NCI-H2107 treated with DMSO at 0.1 percent for 48 hours (cell line): ENCODE measurements around the gene TMEM141.
"Not testable (repeated sequence)": the region's sequence is repeated elsewhere in the genome, so short reads cannot be mapped to it uniquely, and the experiment has no call there.

Experiments
- DNase-seq: peaks from one replicate; lab custom pipeline; 2025; ENCODE audit not compliant: unreplicated experiment; lab: John Stamatoyannopoulos, UW

TMEM141 gene

GRCh38 chr9:136831002-136831719 is 40.0 kb downstream of the TMEM141 start:
- DNase-seq = no peak

GRCh38 chr9:136831720-136832104 is 40.6 kb downstream of the TMEM141 start:
- DNase-seq = no peak

- no peak for DNase-seq
Observed at GRCh38 chr9:136832581-136832980, 41.4 kb downstream of the TMEM141 start.

- DNase-seq = not testable (repeated sequence)
Observed at GRCh38 chr9:136833381-136834048, 42.4 kb downstream of the TMEM141 start.

- DNase-seq = no peak
Observed at GRCh38 chr9:136835162-136835931, 44.2 kb downstream of the TMEM141 start.

- no peak for DNase-seq
Observed at GRCh38 chr9:136835932-136836904, 45.1 kb downstream of the TMEM141 start.

GRCh38 chr9:136837146-136837855 is 46.2 kb downstream of the TMEM141 start:
- no peak for DNase-seq

- not testable (repeated sequence) for DNase-seq
Observed at GRCh38 chr9:136837856-136838277, 46.7 kb downstream of the TMEM141 start.

- no peak for DNase-seq
Observed at GRCh38 chr9:136838314-136839228, 47.4 kb downstream of the TMEM141 start.

GRCh38 chr9:136839229-136840139 is 48.3 kb downstream of the TMEM141 start:
- no peak for DNase-seq

- no peak for DNase-seq
Observed at GRCh38 chr9:136840140-136840876, 49.2 kb downstream of the TMEM141 start.

GRCh38 chr9:136840877-136841645 is 49.9 kb downstream of the TMEM141 start:
- peak; percentile 83 for DNase-seq

- DNase-seq = not testable (repeated sequence)
Observed at GRCh38 chr9:136841646-136842379, 50.7 kb downstream of the TMEM141 start.

GRCh38 chr9:136842380-136842948 is 51.3 kb downstream of the TMEM141 start, which contains the start of gene AJM1:
TSS of gene AJM1 (plus strand) at chr9:136842478. CDS start at chr9:136844415, 1,937 bp downstream.
- DNase-seq = peak; percentile 20
